OCI-LY3 (cell line): ENCODE measurements around the gene EPHA6.

ENCODE experiments used
- EZH2phosphoT487 ChIP-seq: fragments of 200-600 bp; shearing (Covaris generic); IDR thresholded peaks from 2 replicates; pipeline ENCODE4 v1.6.1; 2018; ENCODE audit warnings: antibody characterized with exemption, mixed run types, low read depth
- TF ChIP-seq, protein P1 (sequence below): fragments of 200-600, 300-600 bp; sonication (generic); IDR thresholded peaks from 2 replicates; pipeline ENCODE4 v1.5.1; 2014; ENCODE audit warnings: antibody characterized with exemption, low read length, low read depth

DNA sequence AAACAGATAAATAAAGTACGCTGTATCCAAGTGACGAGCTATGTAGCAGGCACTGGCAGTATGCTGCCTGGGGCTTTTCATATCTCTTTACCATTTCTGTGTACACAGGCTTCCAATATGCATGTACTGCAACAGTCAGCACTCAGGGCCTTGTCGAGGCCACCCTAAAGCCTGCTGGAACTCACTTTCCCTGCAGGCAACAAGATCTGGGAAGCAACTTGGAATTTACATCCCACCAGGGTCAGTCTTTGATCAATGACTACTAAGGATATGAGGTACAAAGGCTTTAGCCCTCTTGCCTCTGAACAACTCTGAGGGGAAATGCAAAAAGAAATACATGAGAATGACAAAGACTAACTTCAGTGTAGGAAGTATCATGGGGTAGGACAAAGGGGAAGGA, 848.4 kb downstream of the EPHA6 start:
- TF ChIP-seq, protein P1, sequence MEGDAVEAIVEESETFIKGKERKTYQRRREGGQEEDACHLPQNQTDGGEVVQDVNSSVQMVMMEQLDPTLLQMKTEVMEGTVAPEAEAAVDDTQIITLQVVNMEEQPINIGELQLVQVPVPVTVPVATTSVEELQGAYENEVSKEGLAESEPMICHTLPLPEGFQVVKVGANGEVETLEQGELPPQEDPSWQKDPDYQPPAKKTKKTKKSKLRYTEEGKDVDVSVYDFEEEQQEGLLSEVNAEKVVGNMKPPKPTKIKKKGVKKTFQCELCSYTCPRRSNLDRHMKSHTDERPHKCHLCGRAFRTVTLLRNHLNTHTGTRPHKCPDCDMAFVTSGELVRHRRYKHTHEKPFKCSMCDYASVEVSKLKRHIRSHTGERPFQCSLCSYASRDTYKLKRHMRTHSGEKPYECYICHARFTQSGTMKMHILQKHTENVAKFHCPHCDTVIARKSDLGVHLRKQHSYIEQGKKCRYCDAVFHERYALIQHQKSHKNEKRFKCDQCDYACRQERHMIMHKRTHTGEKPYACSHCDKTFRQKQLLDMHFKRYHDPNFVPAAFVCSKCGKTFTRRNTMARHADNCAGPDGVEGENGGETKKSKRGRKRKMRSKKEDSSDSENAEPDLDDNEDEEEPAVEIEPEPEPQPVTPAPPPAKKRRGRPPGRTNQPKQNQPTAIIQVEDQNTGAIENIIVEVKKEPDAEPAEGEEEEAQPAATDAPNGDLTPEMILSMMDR = no peak
- TF ChIP-seq EZH2phosphoT487 = no peak
